IMR-90 (cell line): ENCODE results near the gene ADCK1. TPM values are rescaled to one million over a fixed set of nuclear protein-coding genes. Genes with fewer than 3 reads are reported as not detected.

ENCODE experiments used
- ATAC-seq: fragments of 200-7000 bp; cut with Tn5 transposase; 2 replicates; pipeline ENCODE4 v1.9.1; 2020; ENCODE audit warnings: low read depth, mild to moderate bottlenecking, moderate library complexity
- BruUV-seq: library from RNA; stranded (reverse); fragments of 400-500 nt; replicated peaks from 2 replicates; lab custom pipeline; 2021; lab: Mats Ljungman, UMichigan
- CTCF ChIA-PET: fragments of 300-600 bp; formaldehyde crosslinking; extraction: SDS; loops from one replicate; lab custom pipeline; 2021; ENCODE audit warnings: antibody characterized with exemption; lab: Yijun Ruan, JAX
- POLR2A ChIA-PET: fragments of 300-600 bp; sonication (Branson Sonifier 250); formaldehyde crosslinking; loops from one replicate; lab custom pipeline; 2022; ENCODE audit warnings: antibody characterized with exemption; ENCODE audit not compliant: unreplicated experiment; lab: Charles Lee
- DNase-seq: peaks from one replicate; pipeline ENCODE4 v3.0.0; 2013
- H2AFZ ChIP-seq: replicated peaks from 2 replicates; pipeline ENCODE3; 2013; ENCODE audit warnings: low read length, mild to moderate bottlenecking; ENCODE audit not compliant: poor library complexity
- H2AK5ac ChIP-seq: 2 replicates; pipeline ENCODE4 v1.6.1; 2013; ENCODE audit warnings: low read depth, low read length, inconsistent platforms
- H2AK9ac ChIP-seq: replicated peaks from 2 replicates; pipeline ENCODE3; 2013; ENCODE audit warnings: mild to moderate bottlenecking, low read depth, low read length, moderate library complexity; ENCODE audit not compliant: poor library complexity
- H2BK120ac ChIP-seq: 2 replicates; pipeline ENCODE4 v1.6.1; 2013; ENCODE audit warnings: low read depth, low read length, inconsistent platforms
- H2BK15ac ChIP-seq: 3 replicates; pipeline ENCODE4 v1.6.1; 2013; ENCODE audit warnings: low read depth, low read length, inconsistent platforms
- H2BK20ac ChIP-seq: 2 replicates; pipeline ENCODE4 v1.6.1; 2013; ENCODE audit warnings: low read depth, mild to moderate bottlenecking, inconsistent platforms, low read length, moderate library complexity
- H2BK5ac ChIP-seq: 2 replicates; pipeline ENCODE4 v1.6.1; 2013; ENCODE audit warnings: mild to moderate bottlenecking, low read depth, low read length, inconsistent platforms; ENCODE audit not compliant: poor library complexity, severe bottlenecking
- H3K14ac ChIP-seq: replicated peaks from 2 replicates; pipeline ENCODE4 v1.6.1; 2013; ENCODE audit warnings: low read depth, low read length, inconsistent platforms
- H3K18ac ChIP-seq: 2 replicates; pipeline ENCODE4 v1.6.1; 2013; ENCODE audit warnings: low read depth, low read length, control low read depth
- H3K23ac ChIP-seq: 2 replicates; pipeline ENCODE4 v1.6.1; 2013; ENCODE audit warnings: low read depth, low read length, inconsistent platforms
- H3K27ac ChIP-seq: 2 replicates; pipeline ENCODE4 v1.5.1; 2013; ENCODE audit warnings: mild to moderate bottlenecking, control low read depth, low read length; ENCODE audit not compliant: insufficient read depth
- H3K27me3 ChIP-seq: 2 replicates; pipeline ENCODE4 v1.6.1; 2013; ENCODE audit warnings: low read length; ENCODE audit not compliant: control insufficient read depth, insufficient read depth
- H3K36me3 ChIP-seq: 2 replicates; pipeline ENCODE4 v1.6.1; 2013; ENCODE audit warnings: low read length, mixed read lengths; ENCODE audit not compliant: control insufficient read depth, insufficient read depth
- H3K4ac ChIP-seq: 2 replicates; pipeline ENCODE4 v1.6.1; 2013; ENCODE audit warnings: low read depth, low read length, inconsistent platforms
- H3K4me1 ChIP-seq: 2 replicates; pipeline ENCODE4 v1.6.1; 2013; ENCODE audit warnings: low read length, mixed read lengths; ENCODE audit not compliant: control insufficient read depth, insufficient read depth
- H3K4me2 ChIP-seq: 2 replicates; pipeline ENCODE4 v1.6.1; 2013; ENCODE audit warnings: low read depth, mild to moderate bottlenecking, control low read depth, low read length, moderate library complexity
- H3K4me3 ChIP-seq: 2 replicates; pipeline ENCODE4 v1.5.1; 2013; ENCODE audit warnings: low read depth, mild to moderate bottlenecking, control low read depth, low read length, moderate library complexity; ENCODE audit not compliant: insufficient read depth
- H3K56ac ChIP-seq: 2 replicates; pipeline ENCODE4 v1.6.1; 2013; ENCODE audit warnings: low read length, inconsistent platforms; ENCODE audit not compliant: insufficient read depth; ENCODE audit errors: extremely low read depth
- H3K79me1 ChIP-seq, 2 experiments: 2 replicates each; pipeline ENCODE4 v1.6.1; 2013; ENCODE audit warnings: low read length in 2 of 2, inconsistent platforms in 1 of 2, low read depth in 1 of 2
- H3K9ac ChIP-seq: 2 replicates; pipeline ENCODE4 v1.6.1; 2013; ENCODE audit warnings: low read depth, low read length, control low read depth
- H3K9me1 ChIP-seq: 2 replicates; pipeline ENCODE4 v1.6.1; 2013; ENCODE audit warnings: low read length, inconsistent platforms; ENCODE audit not compliant: insufficient read depth
- H3K9me3 ChIP-seq: 2 replicates; pipeline ENCODE4 v1.6.1; 2013; ENCODE audit warnings: low read length; ENCODE audit not compliant: control insufficient read depth, insufficient read depth
- H4K20me1 ChIP-seq: 2 replicates; pipeline ENCODE4 v1.6.1; 2013; ENCODE audit warnings: low read length, inconsistent platforms; ENCODE audit not compliant: insufficient read depth
- H4K5ac ChIP-seq: 2 replicates; pipeline ENCODE4 v1.6.1; 2013; ENCODE audit warnings: mild to moderate bottlenecking, low read depth, low read length, control low read depth
- H4K8ac ChIP-seq, 2 experiments: 2 replicates each; pipeline ENCODE4 v1.6.1; 2013; ENCODE audit warnings: low read depth in 2 of 2, low read length in 2 of 2, control low read depth in 1 of 2, inconsistent platforms in 1 of 2
- H4K91ac ChIP-seq: 2 replicates; pipeline ENCODE4 v1.6.1; 2013; ENCODE audit warnings: low read depth, low read length, inconsistent platforms; ENCODE audit not compliant: insufficient read depth
- BHLHE40 ChIP-seq: fragments of 150-350 bp; IDR thresholded peaks from 2 replicates; pipeline ENCODE4 v1.6.1; 2016; ENCODE audit warnings: mild to moderate bottlenecking, low read depth, low read length
- CHD1 ChIP-seq: IDR thresholded peaks from 2 replicates; pipeline ENCODE4 v1.6.1; 2012; ENCODE audit warnings: low read depth, low read length, improper control_type of control experiment
- ELK1 ChIP-seq: fragments of 150-350 bp; IDR thresholded peaks from 2 replicates; pipeline ENCODE4 v1.6.1; 2016; ENCODE audit warnings: low read depth, mild to moderate bottlenecking, low read length, moderate library complexity, borderline replicate concordance
- FOS ChIP-seq: fragments of 150-350 bp; IDR thresholded peaks from 2 replicates; pipeline ENCODE4 v1.6.1; 2016; ENCODE audit warnings: low read depth, low read length
- MAFK ChIP-seq: IDR thresholded peaks from 2 replicates; pipeline ENCODE4 v1.6.1; 2012; ENCODE audit warnings: low read depth, low read length, improper control_type of control experiment
- MXI1 ChIP-seq: IDR thresholded peaks from 2 replicates; pipeline ENCODE4 v1.6.1; 2012; ENCODE audit warnings: low read depth, mild to moderate bottlenecking, low read length, moderate library complexity, borderline replicate concordance
- NFE2L2 ChIP-seq: fragments of 150-350 bp; IDR thresholded peaks from 2 replicates; pipeline ENCODE4 v1.6.1; 2016; ENCODE audit warnings: low read depth, mild to moderate bottlenecking, low read length
- POLR2A ChIP-seq: IDR thresholded peaks from 2 replicates; pipeline ENCODE4 v1.6.1; 2012; ENCODE audit warnings: mild to moderate bottlenecking, low read depth, low read length
- RCOR1 ChIP-seq: IDR thresholded peaks from 2 replicates; pipeline ENCODE4 v1.6.1; 2012; ENCODE audit warnings: mild to moderate bottlenecking, low read length, improper control_type of control experiment; ENCODE audit not compliant: insufficient replicate concordance
- RFX5 ChIP-seq: IDR thresholded peaks from 2 replicates; pipeline ENCODE4 v1.8.0; 2012; ENCODE audit warnings: low read depth, mild to moderate bottlenecking, low read length, moderate library complexity
- USF2 ChIP-seq: fragments of 150-350 bp; IDR thresholded peaks from 2 replicates; pipeline ENCODE4 v1.6.1; 2017; ENCODE audit warnings: mild to moderate bottlenecking, antibody characterized with exemption, low read length, low read depth
- WGBS, 2 experiments: methylation state at CpG; one replicate each; pipeline versions ENCODE4 v1.1.5 to v1.1.7; 2013; ENCODE audit warnings: missing lambda C conversion rate in 2 of 2; ENCODE audit not compliant: insufficient read length in 1 of 2; ENCODE audit errors: extremely low coverage in 2 of 2; 5-methylcytosine and 5-hydroxymethylcytosine counted together
- dilution Hi-C: fragments of 300-500 bp; cut with HindIII; formaldehyde crosslinking; loops from one replicate; pipeline ENCODE4 v1.14.3; 2018; ENCODE audit warnings: low sequenced_read_pairs; ENCODE audit not compliant: unreplicated experiment
- in situ Hi-C: fragments of 300-500 bp; cut with MboI; formaldehyde crosslinking; loops from 3 replicates; pipeline ENCODE4 v1.14.3; 2019; ENCODE audit warnings: low sequenced_read_pairs, inconsistent platforms, mixed read lengths
- intact Hi-C: fragments of 100-400 bp; cut with micrococcal nuclease; formaldehyde crosslinking; loops from 2 replicates; pipeline ENCODE4 v1.10.0; 2022
- polyA plus RNA-seq, 3 experiments: library from polyadenylated mRNA; depleted of rRNA; stranded (reverse); fragments of >200 nt; gene quantifications; 2 replicates each; pipeline ENCODE4 v1.2.3, GENCODE V29; 2012; ENCODE audit warnings: low replicate concordance in 1 of 3
- total RNA-seq: library from RNA; depleted of rRNA; stranded (reverse); fragments of >200 nt; gene quantifications from 2 replicates; pipeline ENCODE4 v1.2.3, GENCODE V29; 2012

The ADCK1 gene
- total and polyA plus RNA-seq, 2 of the 4 experiments (the other 2 are of a cell fraction): 1.6 to 4.6 TPM

GRCh38 chr14:77808250-77808649 lies 8.3 kb downstream of the ADCK1 start:
- ChIA-PET POLR2A (no interaction called here), CTCF (no interaction called here)
- no peak overlapping the region for H2BK5ac ChIP-seq
- BruUV-seq: no TSS peak
- in situ Hi-C loops: no loop called here
- no peak overlapping the region for H3K4me3 ChIP-seq
- no peak overlapping the region for H4K8ac ChIP-seq
- no peak overlapping the region for H4K91ac ChIP-seq
- H3K14ac ChIP-seq: no peak overlapping the region
- H3K27ac ChIP-seq: no peak overlapping the region
- no peaks in the 10 kb centered on the region for H3K79me1 ChIP-seq
- H3K18ac ChIP-seq: no peak overlapping the region
- H2AK9ac ChIP-seq: no peak overlapping the region
- no peak overlapping the region for H3K56ac ChIP-seq
- H4K20me1 ChIP-seq: no peaks in the 10 kb centered on the region
- H2AK5ac ChIP-seq: no peak overlapping the region
- H2AFZ ChIP-seq: no peak overlapping the region
- intact Hi-C loops: no loop called here
- no peaks in the 10 kb centered on the region for H3K9me3 ChIP-seq
- WGBS, 2 experiments: 78% methylated on average over 1 of the region's 3 CpGs; no CpG with 5 or more reads in 1 of the 2 experiments
- H3K4ac ChIP-seq: no peak overlapping the region
- H2BK15ac ChIP-seq: no peak overlapping the region
- no peaks in the 10 kb centered on the region for H3K36me3 ChIP-seq
- H3K9me1 ChIP-seq: no peaks in the 10 kb centered on the region
- H3K27me3 ChIP-seq: no peaks in the 10 kb centered on the region
- H4K5ac ChIP-seq: no peak overlapping the region
- ATAC-seq: no peak
- no peak overlapping the region for H3K23ac ChIP-seq
- TF ChIP-seq CHD1 (no peak), FOS (no peak), MXI1 (no peak), POLR2A (no peak), USF2 (no peak), RFX5 (no peak), MAFK (no peak), ELK1 (no peak), NFE2L2 (no peak), RCOR1 (no peak), BHLHE40 (no peak)
- no peaks in the 10 kb centered on the region for H3K4me1 ChIP-seq
- DNase-seq: no peak
- no peak overlapping the region for H2BK20ac ChIP-seq
- no peak overlapping the region for H3K9ac ChIP-seq
- H3K4me2 ChIP-seq: no peak overlapping the region
- dilution Hi-C loops: no loop called here
- H2BK120ac ChIP-seq: no peak overlapping the region
